HG03439 (cell line): ENCODE results near the gene TMEM53.
"Not testable (repeated sequence)": the region's sequence is repeated elsewhere in the genome, so short reads cannot be mapped to it uniquely, and the experiment has no call there.

Experiments used
- ATAC-seq: cut with Tn5 transposase; IDR thresholded peaks from one replicate; pipeline ENCODE4 v1.9.1; 2021; ENCODE audit warnings: mild to moderate bottlenecking, moderate library complexity; ENCODE audit not compliant: unreplicated experiment

Gene TMEM53

DNA sequence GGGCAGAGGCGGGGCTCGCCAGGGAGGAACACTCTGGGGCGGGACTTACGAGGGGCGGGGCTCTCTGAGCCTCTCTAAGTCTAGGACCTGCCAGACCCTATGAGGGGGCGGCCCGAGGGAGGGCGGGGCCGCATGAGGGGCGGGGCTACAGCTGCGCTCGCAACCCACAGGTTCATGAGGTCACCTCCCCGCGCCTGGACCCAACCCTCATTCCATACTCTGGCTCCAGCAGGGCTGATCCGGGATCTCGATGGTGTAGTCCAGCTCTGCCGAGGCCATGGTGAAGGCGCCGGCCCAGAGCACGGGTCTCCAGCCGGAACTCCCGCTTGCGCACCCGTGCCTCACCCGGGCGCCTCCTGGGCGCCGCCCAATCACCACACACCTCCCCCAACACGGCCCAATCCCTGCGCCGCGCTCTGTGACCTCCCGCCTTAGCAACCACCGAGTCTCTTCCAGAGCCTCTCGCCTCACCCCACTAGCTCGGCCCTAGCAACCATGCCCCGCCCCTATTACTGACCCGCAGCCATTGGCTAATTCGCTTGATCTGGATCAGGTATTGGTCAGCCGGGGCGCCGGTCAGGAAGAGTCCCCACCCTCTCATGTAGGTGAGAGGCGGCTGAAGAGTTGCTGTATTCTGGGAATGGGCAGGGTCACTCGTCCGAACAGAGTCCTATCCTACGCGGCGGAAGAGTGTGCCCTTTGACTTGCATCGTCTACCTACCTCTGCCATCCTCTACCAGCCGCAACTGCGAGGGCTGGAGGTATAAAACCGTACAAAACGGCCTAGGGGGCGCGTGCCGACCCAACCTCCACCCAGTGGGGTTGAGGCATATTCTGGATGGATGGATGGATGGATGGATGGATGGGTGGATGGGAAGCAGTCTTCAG, at the start of gene TMEM53, which contains the start of gene ARMH1:
TSS of gene TMEM53 (minus strand) at position 369 of the 888 bp plus-strand sequence. CDS start at position 279, 90 bp downstream.
TSS of gene ARMH1 (plus strand) at position 602 of the 888 bp plus-strand sequence. CDS start 14,984 bp downstream, outside the sequence.
- ATAC-seq, result peak; percentile 94

DNA sequence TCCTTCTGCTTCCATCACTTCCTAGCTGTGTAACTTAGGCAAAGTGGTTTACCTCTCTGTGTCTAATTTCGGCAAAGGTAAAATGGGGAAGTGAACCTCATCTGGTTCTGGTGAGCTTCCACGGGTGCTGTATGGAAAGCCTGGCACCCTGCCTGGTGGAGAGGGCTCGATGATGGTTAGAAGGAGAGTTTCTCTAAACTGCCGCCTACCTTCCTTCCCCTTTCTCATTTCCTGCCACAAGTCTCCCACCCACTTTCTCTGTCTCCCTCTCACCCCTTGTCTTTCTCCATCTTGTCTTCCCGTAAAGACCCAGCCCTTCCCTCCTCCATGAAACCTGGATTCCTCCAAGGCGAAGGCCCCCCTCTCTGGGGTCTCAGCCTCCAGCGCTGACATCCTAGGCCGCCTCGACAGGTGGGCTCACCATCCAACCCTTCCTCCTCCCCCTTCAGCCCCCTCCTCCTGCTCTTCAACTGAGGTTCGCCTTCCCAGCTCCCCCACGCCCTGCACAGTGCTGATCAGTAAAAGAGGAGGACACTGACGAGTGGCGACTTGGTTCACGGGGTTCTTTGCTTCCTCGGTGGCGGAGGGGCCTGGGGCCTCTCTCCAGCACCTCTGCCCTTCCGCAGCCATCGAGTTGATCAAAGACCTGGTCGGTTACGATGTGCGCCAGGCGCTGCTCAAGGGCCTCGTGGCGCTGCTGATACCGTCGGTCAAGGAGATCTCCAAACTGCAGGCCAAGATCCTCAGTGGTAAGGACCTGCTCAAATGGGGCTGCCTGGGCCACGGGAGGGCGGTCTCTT, 49.4 kb upstream of the TMEM53 start:
- ATAC-seq, result no peak

DNA sequence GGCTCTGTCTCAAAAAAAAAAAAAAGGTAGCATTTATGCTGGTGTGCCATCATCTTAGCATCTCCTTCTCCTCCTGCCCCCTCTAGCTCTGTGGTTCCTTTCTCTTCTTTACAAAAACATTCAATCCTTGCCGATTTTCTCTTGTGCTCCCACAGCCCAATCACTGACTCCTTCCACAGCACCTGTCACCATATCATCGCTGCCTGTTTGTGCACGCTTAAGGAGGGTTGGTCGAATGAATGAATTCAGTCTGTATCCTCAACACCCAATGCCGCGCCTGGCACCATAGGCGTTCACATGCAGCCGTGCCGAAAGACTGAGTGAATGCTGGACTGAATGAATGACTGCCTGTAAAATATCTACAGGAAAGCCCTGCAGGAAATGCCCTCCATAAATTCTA, 48.8 kb upstream of the TMEM53 start:
- no peak for ATAC-seq

DNA sequence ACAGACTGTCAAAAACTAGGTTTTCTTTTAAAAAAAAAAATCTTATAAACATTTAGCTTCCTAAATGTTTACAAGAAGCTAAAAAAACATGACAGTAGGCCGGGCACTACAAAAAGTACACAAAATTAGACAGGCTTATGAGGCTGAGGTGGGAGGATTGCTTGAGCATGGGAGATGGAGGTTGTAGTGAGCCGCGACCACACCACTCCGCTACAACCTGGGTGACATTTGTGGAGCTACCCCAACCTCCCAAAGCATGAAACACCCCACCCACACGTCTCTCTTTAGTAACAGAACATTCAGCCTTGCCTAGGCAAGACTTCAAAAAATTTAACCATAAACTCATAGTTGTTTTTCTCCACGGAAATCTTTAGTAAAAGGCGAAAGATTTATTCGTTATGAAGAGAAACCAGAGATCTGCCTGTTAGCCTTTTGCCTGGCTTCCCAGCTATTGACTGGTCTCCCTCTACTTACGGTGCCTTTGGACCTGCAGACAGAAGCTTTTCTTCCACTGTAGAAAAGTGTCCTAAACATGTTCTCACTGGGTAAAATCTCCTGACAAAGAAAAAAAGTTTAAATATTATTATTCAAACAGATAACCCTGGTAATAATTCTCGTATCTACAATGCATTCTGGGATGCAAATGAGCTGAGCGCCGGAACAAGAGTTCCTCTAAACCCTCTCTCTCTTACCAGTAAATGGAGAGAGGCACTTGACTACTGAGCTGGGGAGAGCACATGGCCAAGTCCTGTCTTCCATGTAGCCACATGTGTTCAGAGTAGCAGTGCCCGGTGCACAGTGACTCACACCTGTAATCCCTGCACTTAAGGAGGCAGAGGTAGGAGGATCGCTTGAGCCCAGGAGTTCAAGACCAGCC, 47.4 kb upstream of the TMEM53 start:
- peak; percentile 86 for ATAC-seq

DNA sequence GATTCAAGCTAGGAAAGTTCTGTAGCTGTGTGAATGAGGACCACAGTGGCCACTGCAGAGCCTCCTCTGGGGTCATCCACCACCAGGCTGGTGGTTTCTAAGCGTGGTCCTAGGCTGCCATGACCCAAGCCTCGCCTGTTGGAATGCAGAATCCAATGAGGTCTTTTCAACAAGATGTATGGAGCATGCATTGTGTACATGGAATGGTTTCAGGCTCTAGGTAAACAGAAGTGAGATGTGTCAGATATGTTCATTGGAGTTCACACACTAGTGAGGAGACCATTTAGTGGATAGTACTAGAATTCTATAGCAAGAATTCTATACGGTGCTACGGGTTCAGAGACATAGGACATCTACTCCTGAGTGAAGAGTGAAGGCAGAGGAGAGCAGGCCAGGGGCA, 46.0 kb upstream of the TMEM53 start:
- no peak for ATAC-seq

DNA sequence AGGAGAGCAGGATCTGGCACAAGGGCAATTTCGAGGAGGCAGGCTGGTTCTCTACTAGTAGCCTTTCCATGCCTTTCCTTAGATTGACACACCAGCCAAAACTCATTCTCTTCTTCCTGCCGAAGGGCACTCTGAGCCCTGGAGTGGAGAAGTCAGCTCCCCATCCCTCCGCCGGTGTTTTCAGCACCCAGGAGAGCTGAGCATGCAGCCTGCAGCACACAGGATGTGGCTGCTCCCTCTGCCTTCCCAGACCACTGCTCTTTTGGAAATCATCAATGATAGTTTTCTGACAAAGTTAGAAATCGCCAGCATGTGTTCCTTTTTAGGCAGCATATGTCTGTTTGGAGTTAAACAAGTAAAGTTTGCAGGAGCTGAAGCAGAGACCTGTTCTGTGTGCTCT, 45.0 kb upstream of the TMEM53 start:
- no peak for ATAC-seq

DNA sequence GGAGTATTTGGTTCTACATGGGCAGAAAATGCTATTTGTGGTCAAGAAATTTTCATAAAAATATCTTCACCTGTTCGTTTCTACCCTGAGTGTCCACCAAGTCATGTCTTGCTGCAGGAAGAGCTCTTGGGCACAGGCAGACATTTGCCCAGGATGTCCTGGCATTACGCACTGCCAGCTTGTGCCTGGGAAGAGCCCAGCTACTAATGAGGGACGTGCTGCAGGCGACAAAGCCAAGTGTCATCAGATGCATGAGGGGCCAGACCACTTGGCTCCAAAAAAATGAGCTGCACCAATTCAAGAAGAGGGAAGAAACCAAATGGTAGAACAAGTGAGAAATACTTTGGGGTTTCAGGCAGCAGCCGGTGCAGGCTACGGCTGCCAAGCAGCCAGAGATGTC, 43.8 kb upstream of the TMEM53 start:
- ATAC-seq, result no peak

DNA sequence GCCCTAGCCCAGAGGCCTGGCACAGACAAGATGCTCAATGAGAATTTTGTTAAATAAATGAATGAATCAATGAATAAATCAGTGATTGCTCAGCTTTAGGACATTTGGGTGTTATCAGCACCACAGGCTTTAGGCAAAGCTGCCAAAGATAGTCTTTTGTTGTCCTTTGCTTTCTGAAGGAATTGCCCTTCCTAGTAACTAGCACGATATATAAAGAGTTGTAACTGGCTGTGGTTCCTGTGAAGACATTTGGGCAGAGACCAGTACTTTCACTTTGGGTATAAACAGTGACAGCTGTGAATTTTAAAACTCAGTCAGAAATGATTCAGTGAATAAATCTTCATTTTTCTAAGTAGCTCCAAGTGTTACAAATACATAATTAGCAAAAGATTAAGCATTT, 43.4 kb upstream of the TMEM53 start:
- no peak for ATAC-seq

DNA sequence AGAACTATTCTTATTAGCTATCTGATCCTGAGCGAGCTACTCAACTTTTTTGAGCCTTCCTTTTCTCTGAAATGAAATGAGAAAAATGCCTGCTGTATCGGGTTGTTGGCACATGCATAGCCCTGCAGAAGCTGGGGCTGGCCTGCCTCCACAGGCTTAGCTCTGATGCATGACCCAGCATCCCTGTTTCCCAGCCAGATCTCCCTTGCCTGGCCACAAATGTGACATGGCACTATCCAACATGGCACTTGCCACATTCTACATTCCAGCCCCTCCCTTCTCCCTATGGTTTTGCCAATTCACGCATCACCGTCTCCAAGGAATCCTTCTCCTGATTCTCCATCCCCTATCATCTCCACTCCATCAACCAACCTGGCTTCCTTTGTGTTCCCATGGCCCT, 42.9 kb upstream of the TMEM53 start:
- no peak for ATAC-seq

DNA sequence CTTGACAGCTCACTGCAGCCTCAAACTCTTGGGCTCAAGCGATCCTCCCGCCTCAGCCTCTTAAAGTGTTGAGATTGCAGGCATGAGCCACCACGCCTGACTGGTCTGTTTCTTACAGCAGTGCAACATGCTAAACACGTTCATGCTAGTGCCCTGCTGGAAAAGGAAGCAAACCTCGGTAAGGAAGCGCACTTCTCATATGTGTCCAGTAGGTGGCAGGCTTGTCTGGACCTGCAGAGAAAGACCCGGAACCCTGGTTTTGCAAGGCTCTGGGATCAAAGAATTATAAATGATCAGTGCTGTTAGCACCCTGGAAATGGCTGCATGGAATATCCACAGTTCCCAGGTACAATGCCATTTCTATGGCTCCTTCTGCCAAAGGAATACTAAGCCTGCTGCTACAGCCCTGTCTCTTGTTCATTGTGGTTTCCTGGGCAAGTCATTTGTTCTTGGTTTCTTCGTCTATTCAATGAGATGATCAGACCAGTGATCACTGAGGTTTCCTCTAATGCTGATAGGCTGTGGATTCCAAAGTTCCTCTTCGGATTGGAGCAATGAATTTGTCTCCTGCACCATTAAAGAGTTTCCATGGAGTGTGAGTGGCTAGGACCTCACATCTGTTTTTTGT, 40.8 kb upstream of the TMEM53 start:
- peak; percentile 53 for ATAC-seq

DNA sequence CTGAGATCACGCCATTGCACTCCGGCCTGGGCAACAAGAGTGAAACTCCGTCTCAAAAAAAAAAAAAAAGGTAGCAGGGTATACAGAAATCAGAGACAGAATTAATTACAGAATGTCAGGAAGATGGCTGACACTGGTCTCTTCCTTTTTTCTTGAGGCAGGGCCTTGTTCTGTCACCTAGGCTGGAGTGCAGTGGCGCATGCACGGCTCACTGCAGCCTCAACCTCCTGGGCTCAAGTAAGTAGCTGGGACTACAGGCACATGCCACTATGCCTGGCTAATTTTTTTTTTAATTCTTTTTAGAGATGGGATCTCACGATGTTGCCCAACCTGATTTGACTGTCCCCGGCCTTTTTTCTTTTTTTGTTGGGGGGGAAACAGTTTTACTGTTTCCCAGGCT, 40.3 kb upstream of the TMEM53 start:
- ATAC-seq, result no peak

DNA sequence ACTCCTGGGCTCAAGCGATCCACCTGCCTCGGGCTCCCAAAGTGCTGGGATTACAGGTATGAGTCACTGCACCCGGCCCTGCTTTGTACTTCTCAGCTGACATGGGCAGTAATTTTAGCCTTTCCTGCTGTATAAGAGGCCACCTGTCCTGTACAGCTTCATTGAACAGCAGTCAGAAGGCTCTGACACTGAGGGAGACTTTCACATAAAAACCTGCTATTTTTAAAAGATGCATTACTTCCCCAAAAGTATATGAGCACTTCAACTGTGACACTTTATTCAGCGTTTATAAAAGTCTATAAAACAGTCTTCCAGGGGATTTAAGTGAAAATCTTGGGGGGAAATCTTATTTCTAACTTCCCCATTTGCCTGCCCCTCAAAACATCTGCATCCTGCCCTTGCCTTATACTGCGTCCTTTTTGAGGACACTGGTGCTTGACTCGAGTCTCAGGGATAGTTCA, 39.1 kb upstream of the TMEM53 start:
- ATAC-seq, result no peak

DNA sequence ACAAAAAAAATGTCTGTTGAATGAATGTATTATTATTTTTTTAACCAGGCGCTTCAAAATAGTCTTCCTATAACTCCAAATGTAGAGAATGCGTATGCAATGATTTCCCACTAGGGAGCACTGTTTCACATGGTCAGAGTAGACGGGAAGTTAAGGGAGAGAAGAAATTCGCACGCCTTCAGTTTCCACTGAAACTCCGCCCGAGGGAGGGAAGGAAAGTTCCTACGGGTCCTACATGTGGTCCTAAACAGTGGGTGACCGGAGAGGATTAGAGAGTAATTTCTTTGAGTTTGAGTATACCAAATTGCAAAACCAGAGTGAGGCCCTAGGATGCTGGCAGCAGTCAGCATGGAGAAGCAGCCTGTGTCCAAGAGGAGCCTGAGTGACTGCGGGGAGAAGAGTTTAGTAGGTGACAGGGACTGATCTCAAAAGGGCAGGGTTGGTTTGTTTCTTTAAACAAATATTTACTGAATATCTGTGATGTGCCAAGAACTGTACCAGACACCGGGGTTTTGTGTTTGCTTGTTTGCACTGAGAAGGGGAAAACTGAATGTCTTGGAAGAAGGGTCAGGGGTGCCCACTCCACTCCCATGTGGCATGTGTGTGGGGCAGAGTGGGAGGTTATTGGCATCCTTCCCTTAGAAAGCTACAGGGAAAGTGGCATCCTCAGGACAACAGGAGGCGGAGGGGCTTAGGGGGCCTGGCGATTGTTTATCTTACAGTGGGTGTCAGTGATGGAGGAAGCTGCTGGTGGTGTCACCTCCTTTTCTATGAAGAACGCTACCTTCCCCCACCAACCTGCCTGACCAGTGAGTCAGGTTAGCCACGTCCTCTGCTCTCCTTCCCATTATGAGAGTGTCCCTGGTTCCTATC, 33.9 kb upstream of the TMEM53 start:
- no peak for ATAC-seq

DNA sequence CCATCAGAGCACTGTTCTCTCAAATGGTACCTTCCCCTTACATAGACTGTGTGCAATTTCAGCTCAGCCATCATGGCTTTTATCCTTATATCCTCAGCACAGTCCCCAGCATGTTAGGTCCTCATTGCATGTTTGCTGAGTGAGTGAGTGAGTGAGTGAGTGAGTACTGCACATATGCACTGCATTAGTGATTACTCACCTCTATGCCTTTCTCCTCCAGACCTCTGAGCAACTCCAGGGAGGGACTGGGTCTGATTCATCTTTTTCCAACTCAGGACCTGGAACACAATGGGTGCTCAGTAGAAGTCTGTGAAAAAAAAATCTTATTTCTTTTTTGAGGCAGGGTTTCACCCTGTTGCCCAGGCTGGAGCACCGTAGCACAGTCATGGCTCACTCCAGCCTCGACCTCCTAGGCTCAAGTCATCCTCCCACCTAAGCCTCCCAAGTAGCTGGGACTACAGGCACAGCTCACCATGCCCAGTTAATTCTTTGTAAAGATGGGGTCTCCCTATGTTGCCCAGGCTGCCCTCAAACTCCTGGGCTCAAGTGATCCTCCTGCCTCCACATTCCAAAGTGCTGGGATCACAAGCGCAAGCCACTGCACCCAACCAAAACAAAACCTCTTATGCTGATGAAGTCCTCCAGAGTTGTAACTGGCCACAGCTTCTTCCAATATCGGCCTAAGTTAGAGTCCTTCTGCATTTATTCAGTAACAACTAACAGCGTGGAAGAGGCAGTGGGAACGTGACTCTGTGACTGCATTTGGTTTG, 33.0 kb upstream of the TMEM53 start:
- ATAC-seq, result no peak

DNA sequence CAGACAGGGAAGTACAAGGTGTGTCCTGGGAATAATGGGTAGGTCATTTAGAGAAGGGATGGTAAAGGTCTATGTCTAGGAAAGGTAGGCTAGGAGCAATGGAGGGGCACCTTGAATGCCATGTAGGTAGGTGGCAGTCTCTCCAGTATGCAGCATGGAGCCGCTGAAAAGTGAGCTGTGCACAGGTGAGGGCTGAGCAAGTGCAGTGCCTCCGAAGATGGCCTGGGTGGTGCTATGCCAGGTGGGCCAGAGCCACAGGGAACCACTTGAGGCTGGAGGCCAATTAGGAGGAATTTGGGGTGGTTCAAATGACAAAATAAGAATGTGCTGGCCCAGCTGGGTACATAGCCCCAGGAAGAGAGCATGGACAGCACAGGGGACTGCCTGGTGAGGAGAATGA, 31.7 kb upstream of the TMEM53 start:
- no peak for ATAC-seq

DNA sequence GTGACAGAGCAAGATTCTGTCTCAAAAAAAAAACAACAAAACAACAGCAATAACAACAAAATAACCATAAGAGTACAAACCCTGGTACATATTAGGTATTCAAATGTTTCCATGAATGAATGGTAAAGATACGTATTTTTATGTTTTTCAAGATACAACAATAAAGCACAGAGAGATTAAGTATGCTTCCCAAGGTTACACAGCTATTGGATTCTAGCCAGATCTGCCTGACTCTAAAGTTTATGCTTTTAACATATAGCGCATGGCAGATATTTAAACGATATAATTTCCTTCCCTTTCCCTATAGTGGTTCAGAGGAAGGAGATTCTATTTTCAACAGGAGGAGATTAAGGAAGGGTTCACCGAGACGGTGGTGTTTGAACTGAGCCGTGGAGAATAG, 31.2 kb upstream of the TMEM53 start:
- ATAC-seq, result no peak

DNA sequence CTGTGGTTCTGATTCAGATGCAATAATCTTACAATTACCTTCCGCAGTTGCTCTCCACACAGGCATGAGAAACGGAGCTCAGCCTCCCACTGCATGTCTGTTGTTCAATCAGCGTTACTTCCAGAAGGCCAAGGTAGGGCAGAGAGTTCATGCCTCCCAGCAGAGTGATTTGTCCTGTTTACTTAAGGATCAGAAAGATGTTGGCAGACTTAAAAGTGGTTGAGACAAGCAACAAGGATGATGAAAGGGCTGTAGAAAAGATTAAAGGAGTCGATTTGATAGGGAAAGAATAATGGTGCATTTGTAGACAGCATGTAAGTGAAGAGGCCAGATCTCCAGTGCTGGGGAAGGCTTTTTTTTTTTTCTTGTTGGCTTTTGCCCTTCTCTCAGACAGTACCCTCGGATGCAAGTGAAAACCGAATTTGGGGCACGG, 26.9 kb upstream of the TMEM53 start:
- no peak for ATAC-seq

DNA sequence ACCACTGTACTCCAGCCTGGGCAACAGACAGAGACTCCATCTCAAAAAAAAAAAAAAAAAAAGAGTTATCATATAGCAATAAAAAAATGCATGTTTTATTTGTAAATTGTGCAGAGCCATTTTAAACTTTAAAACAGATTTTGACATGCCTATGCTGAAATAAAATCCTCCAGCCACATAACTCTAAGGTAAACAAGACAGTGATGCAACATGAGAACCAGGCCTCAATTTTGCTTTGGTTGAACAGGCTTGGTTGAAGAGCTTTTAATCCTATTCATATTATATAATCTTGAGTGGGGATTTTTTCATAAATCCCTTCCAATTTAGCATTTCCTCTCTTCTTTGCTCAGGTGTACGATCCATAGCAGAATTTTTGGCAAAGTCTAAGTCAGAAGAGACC, 26.3 kb upstream of the TMEM53 start:
- ATAC-seq, result no peak

DNA sequence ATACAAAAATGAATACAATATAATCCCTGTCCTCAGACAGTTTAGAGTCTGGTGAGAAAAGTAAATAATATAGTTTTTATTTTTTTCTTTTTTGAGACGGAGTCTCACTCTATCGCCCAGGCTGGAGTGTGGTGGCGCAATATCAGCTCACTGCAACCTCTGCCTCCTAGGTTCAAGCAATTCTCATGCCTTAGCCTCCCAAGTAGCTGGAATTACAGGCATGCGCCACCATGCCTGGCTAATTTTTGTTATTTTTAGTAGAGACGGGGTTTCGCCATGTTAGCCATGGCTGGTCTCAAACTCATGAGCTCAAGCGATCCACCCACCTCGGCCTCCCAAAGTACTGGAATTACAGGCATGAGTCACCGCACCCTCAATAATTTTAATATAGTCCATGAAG, 25.1 kb upstream of the TMEM53 start:
- ATAC-seq, result not testable (repeated sequence)
